IMR-90 (cell line): ENCODE measurements around the gene DCUN1D3. TPM values are rescaled to one million over a fixed set of nuclear protein-coding genes. Genes with fewer than 3 reads are reported as not detected.

Experiments used
- ATAC-seq: fragments of 200-7000 bp; cut with Tn5 transposase; 2 replicates; pipeline ENCODE4 v1.9.1; 2020; ENCODE audit warnings: low read depth, mild to moderate bottlenecking, moderate library complexity
- BruUV-seq: library from RNA; stranded (reverse); fragments of 400-500 nt; replicated peaks from 2 replicates; lab custom pipeline; 2021; lab: Mats Ljungman, UMichigan
- CTCF ChIA-PET: fragments of 300-600 bp; formaldehyde crosslinking; extraction: SDS; loops from one replicate; lab custom pipeline; 2021; ENCODE audit warnings: antibody characterized with exemption; lab: Yijun Ruan, JAX
- POLR2A ChIA-PET: fragments of 300-600 bp; sonication (Branson Sonifier 250); formaldehyde crosslinking; loops from one replicate; lab custom pipeline; 2022; ENCODE audit warnings: antibody characterized with exemption; ENCODE audit not compliant: unreplicated experiment; lab: Charles Lee
- DNase-seq: peaks from one replicate; pipeline ENCODE4 v3.0.0; 2013
- H2AFZ ChIP-seq: replicated peaks from 2 replicates; pipeline ENCODE3; 2013; ENCODE audit warnings: low read length, mild to moderate bottlenecking; ENCODE audit not compliant: poor library complexity
- H2AK5ac ChIP-seq: 2 replicates; pipeline ENCODE4 v1.6.1; 2013; ENCODE audit warnings: low read depth, low read length, inconsistent platforms
- H2AK9ac ChIP-seq: replicated peaks from 2 replicates; pipeline ENCODE3; 2013; ENCODE audit warnings: mild to moderate bottlenecking, low read depth, low read length, moderate library complexity; ENCODE audit not compliant: poor library complexity
- H2BK120ac ChIP-seq: 2 replicates; pipeline ENCODE4 v1.6.1; 2013; ENCODE audit warnings: low read depth, low read length, inconsistent platforms
- H2BK15ac ChIP-seq: 3 replicates; pipeline ENCODE4 v1.6.1; 2013; ENCODE audit warnings: low read depth, low read length, inconsistent platforms
- H2BK20ac ChIP-seq: 2 replicates; pipeline ENCODE4 v1.6.1; 2013; ENCODE audit warnings: low read depth, mild to moderate bottlenecking, inconsistent platforms, low read length, moderate library complexity
- H2BK5ac ChIP-seq: 2 replicates; pipeline ENCODE4 v1.6.1; 2013; ENCODE audit warnings: mild to moderate bottlenecking, low read depth, low read length, inconsistent platforms; ENCODE audit not compliant: poor library complexity, severe bottlenecking
- H3K14ac ChIP-seq: replicated peaks from 2 replicates; pipeline ENCODE4 v1.6.1; 2013; ENCODE audit warnings: low read depth, low read length, inconsistent platforms
- H3K18ac ChIP-seq: 2 replicates; pipeline ENCODE4 v1.6.1; 2013; ENCODE audit warnings: low read depth, low read length, control low read depth
- H3K23ac ChIP-seq: 2 replicates; pipeline ENCODE4 v1.6.1; 2013; ENCODE audit warnings: low read depth, low read length, inconsistent platforms
- H3K27ac ChIP-seq: 2 replicates; pipeline ENCODE4 v1.5.1; 2013; ENCODE audit warnings: mild to moderate bottlenecking, control low read depth, low read length; ENCODE audit not compliant: insufficient read depth
- H3K27me3 ChIP-seq: 2 replicates; pipeline ENCODE4 v1.6.1; 2013; ENCODE audit warnings: low read length; ENCODE audit not compliant: control insufficient read depth, insufficient read depth
- H3K36me3 ChIP-seq: 2 replicates; pipeline ENCODE4 v1.6.1; 2013; ENCODE audit warnings: low read length, mixed read lengths; ENCODE audit not compliant: control insufficient read depth, insufficient read depth
- H3K4ac ChIP-seq: 2 replicates; pipeline ENCODE4 v1.6.1; 2013; ENCODE audit warnings: low read depth, low read length, inconsistent platforms
- H3K4me1 ChIP-seq: 2 replicates; pipeline ENCODE4 v1.6.1; 2013; ENCODE audit warnings: low read length, mixed read lengths; ENCODE audit not compliant: control insufficient read depth, insufficient read depth
- H3K4me2 ChIP-seq: 2 replicates; pipeline ENCODE4 v1.6.1; 2013; ENCODE audit warnings: low read depth, mild to moderate bottlenecking, control low read depth, low read length, moderate library complexity
- H3K4me3 ChIP-seq: 2 replicates; pipeline ENCODE4 v1.5.1; 2013; ENCODE audit warnings: low read depth, mild to moderate bottlenecking, control low read depth, low read length, moderate library complexity; ENCODE audit not compliant: insufficient read depth
- H3K56ac ChIP-seq: 2 replicates; pipeline ENCODE4 v1.6.1; 2013; ENCODE audit warnings: low read length, inconsistent platforms; ENCODE audit not compliant: insufficient read depth; ENCODE audit errors: extremely low read depth
- H3K79me1 ChIP-seq, 2 experiments: 2 replicates each; pipeline ENCODE4 v1.6.1; 2013; ENCODE audit warnings: low read length in 2 of 2, inconsistent platforms in 1 of 2, low read depth in 1 of 2
- H3K9ac ChIP-seq: 2 replicates; pipeline ENCODE4 v1.6.1; 2013; ENCODE audit warnings: low read depth, low read length, control low read depth
- H3K9me1 ChIP-seq: 2 replicates; pipeline ENCODE4 v1.6.1; 2013; ENCODE audit warnings: low read length, inconsistent platforms; ENCODE audit not compliant: insufficient read depth
- H3K9me3 ChIP-seq: 2 replicates; pipeline ENCODE4 v1.6.1; 2013; ENCODE audit warnings: low read length; ENCODE audit not compliant: control insufficient read depth, insufficient read depth
- H4K20me1 ChIP-seq: 2 replicates; pipeline ENCODE4 v1.6.1; 2013; ENCODE audit warnings: low read length, inconsistent platforms; ENCODE audit not compliant: insufficient read depth
- H4K5ac ChIP-seq: 2 replicates; pipeline ENCODE4 v1.6.1; 2013; ENCODE audit warnings: mild to moderate bottlenecking, low read depth, low read length, control low read depth
- H4K8ac ChIP-seq, 2 experiments: 2 replicates each; pipeline ENCODE4 v1.6.1; 2013; ENCODE audit warnings: low read depth in 2 of 2, low read length in 2 of 2, control low read depth in 1 of 2, inconsistent platforms in 1 of 2
- H4K91ac ChIP-seq: 2 replicates; pipeline ENCODE4 v1.6.1; 2013; ENCODE audit warnings: low read depth, low read length, inconsistent platforms; ENCODE audit not compliant: insufficient read depth
- BHLHE40 ChIP-seq: fragments of 150-350 bp; IDR thresholded peaks from 2 replicates; pipeline ENCODE4 v1.6.1; 2016; ENCODE audit warnings: mild to moderate bottlenecking, low read depth, low read length
- CEBPB ChIP-seq: IDR thresholded peaks from 2 replicates; pipeline ENCODE4 v1.6.1; 2012; ENCODE audit warnings: low read depth, low read length, improper control_type of control experiment
- CHD1 ChIP-seq: IDR thresholded peaks from 2 replicates; pipeline ENCODE4 v1.6.1; 2012; ENCODE audit warnings: low read depth, low read length, improper control_type of control experiment
- CTCF ChIP-seq: conservative IDR thresholded peaks from 2 replicates; pipeline ENCODE4 v1.5.1; 2012; ENCODE audit warnings: mild to moderate bottlenecking, low read depth, low read length, improper control_type of control experiment
- ELK1 ChIP-seq: fragments of 150-350 bp; IDR thresholded peaks from 2 replicates; pipeline ENCODE4 v1.6.1; 2016; ENCODE audit warnings: low read depth, mild to moderate bottlenecking, low read length, moderate library complexity, borderline replicate concordance
- FOS ChIP-seq: fragments of 150-350 bp; IDR thresholded peaks from 2 replicates; pipeline ENCODE4 v1.6.1; 2016; ENCODE audit warnings: low read depth, low read length
- MAFK ChIP-seq: IDR thresholded peaks from 2 replicates; pipeline ENCODE4 v1.6.1; 2012; ENCODE audit warnings: low read depth, low read length, improper control_type of control experiment
- MAZ ChIP-seq: IDR thresholded peaks from 2 replicates; pipeline ENCODE4 v1.6.1; 2012; ENCODE audit warnings: low read depth, mild to moderate bottlenecking, low read length, improper control_type of control experiment, moderate library complexity, borderline replicate concordance
- MXI1 ChIP-seq: IDR thresholded peaks from 2 replicates; pipeline ENCODE4 v1.6.1; 2012; ENCODE audit warnings: low read depth, mild to moderate bottlenecking, low read length, moderate library complexity, borderline replicate concordance
- POLR2A ChIP-seq: IDR thresholded peaks from 2 replicates; pipeline ENCODE4 v1.6.1; 2012; ENCODE audit warnings: mild to moderate bottlenecking, low read depth, low read length
- RCOR1 ChIP-seq: IDR thresholded peaks from 2 replicates; pipeline ENCODE4 v1.6.1; 2012; ENCODE audit warnings: mild to moderate bottlenecking, low read length, improper control_type of control experiment; ENCODE audit not compliant: insufficient replicate concordance
- RFX5 ChIP-seq: IDR thresholded peaks from 2 replicates; pipeline ENCODE4 v1.8.0; 2012; ENCODE audit warnings: low read depth, mild to moderate bottlenecking, low read length, moderate library complexity
- SMC3 ChIP-seq: fragments of 150-350 bp; IDR thresholded peaks from 2 replicates; pipeline ENCODE4 v1.6.1; 2016; ENCODE audit warnings: low read depth, mild to moderate bottlenecking, antibody characterized with exemption, low read length, moderate library complexity
- USF2 ChIP-seq: fragments of 150-350 bp; IDR thresholded peaks from 2 replicates; pipeline ENCODE4 v1.6.1; 2017; ENCODE audit warnings: mild to moderate bottlenecking, antibody characterized with exemption, low read length, low read depth
- WGBS, 2 experiments: methylation state at CpG; one replicate each; pipeline versions ENCODE4 v1.1.5 to v1.1.7; 2013; ENCODE audit warnings: missing lambda C conversion rate in 2 of 2; ENCODE audit not compliant: insufficient read length in 1 of 2; ENCODE audit errors: extremely low coverage in 2 of 2; 5-methylcytosine and 5-hydroxymethylcytosine counted together
- dilution Hi-C: fragments of 300-500 bp; cut with HindIII; formaldehyde crosslinking; loops from one replicate; pipeline ENCODE4 v1.14.3; 2018; ENCODE audit warnings: low sequenced_read_pairs; ENCODE audit not compliant: unreplicated experiment
- in situ Hi-C: fragments of 300-500 bp; cut with MboI; formaldehyde crosslinking; loops from 3 replicates; pipeline ENCODE4 v1.14.3; 2019; ENCODE audit warnings: low sequenced_read_pairs, inconsistent platforms, mixed read lengths
- intact Hi-C: fragments of 100-400 bp; cut with micrococcal nuclease; formaldehyde crosslinking; loops from 2 replicates; pipeline ENCODE4 v1.10.0; 2022
- polyA plus RNA-seq, 3 experiments: library from polyadenylated mRNA; depleted of rRNA; stranded (reverse); fragments of >200 nt; gene quantifications; 2 replicates each; pipeline ENCODE4 v1.2.3, GENCODE V29; 2012; ENCODE audit warnings: low replicate concordance in 1 of 3
- total RNA-seq: library from RNA; depleted of rRNA; stranded (reverse); fragments of >200 nt; gene quantifications from 2 replicates; pipeline ENCODE4 v1.2.3, GENCODE V29; 2012

DCUN1D3 gene
- total and polyA plus RNA-seq, 2 of the 4 experiments (the other 2 are of a cell fraction) = 8.1 to 42.3 TPM

- H3K36me3 ChIP-seq = no peaks in the 10 kb centered on the region
- no peak overlapping the region for H2BK120ac ChIP-seq
- DNase-seq (no peak), ATAC-seq (no peak)
- H3K9me3 ChIP-seq = no peaks in the 10 kb centered on the region
- peaks cover 15% of the 10 kb centered on the region for H3K4me1 ChIP-seq
- H4K8ac ChIP-seq = no peak overlapping the region
- H2AFZ ChIP-seq = no peak overlapping the region
- no peak overlapping the region for H3K56ac ChIP-seq
- BruUV-seq = no TSS peak
- intact Hi-C loops = no loop called here
- in situ Hi-C loops = no loop called here
- H3K23ac ChIP-seq = 0 out of 2 replicates have a peak overlapping the region, but pooled peaks have one; percentile 31
- H2BK15ac ChIP-seq = no peak overlapping the region
- no peak overlapping the region for H3K9ac ChIP-seq
- ChIA-PET CTCF (no interaction called here), POLR2A (interaction anchor here (0.6 kb wide), 1 partner anchor 19 kb away, joined by 3 read pairs; no protein-coding TSS in a partner anchor)
- H3K27ac ChIP-seq = no peak overlapping the region
- dilution Hi-C loops = no loop called here
- H3K4me2 ChIP-seq = no peak overlapping the region
- peaks cover 49% of the 10 kb centered on the region for H4K20me1 ChIP-seq
- no peak overlapping the region for H3K4ac ChIP-seq
- 100% methylated on average over 1 of the region's 2 CpGs; no CpG with 5 or more reads in 1 of the 2 experiments for WGBS, 2 experiments
- H2AK5ac ChIP-seq = no peak overlapping the region
- no peak overlapping the region for H2AK9ac ChIP-seq
- H2BK5ac ChIP-seq = no peak overlapping the region
- no peak overlapping the region for H2BK20ac ChIP-seq
- TF ChIP-seq POLR2A (no peak), BHLHE40 (no peak), CEBPB (no peak), RFX5 (no peak), ELK1 (no peak), MAZ (no peak), MAFK (no peak), SMC3 (no peak), FOS (no peak), RCOR1 (no peak), USF2 (no peak), CTCF (no peak), MXI1 (no peak), CHD1 (no peak)
- H3K79me1 ChIP-seq = peaks cover 46 to 91% of the 10 kb centered on the region in 2 experiments
- no peak overlapping the region for H3K4me3 ChIP-seq
- H3K18ac ChIP-seq = no peak overlapping the region
- peaks cover 41% of the 10 kb centered on the region for H3K9me1 ChIP-seq
- H4K91ac ChIP-seq = no peak overlapping the region
- no peak overlapping the region for H4K5ac ChIP-seq
- no peak overlapping the region for H3K14ac ChIP-seq
- H3K27me3 ChIP-seq = no peaks in the 10 kb centered on the region
Measured at GRCh38 chr16:20871258-20871657, 28.9 kb downstream of the DCUN1D3 start.
